HCT116 (cell line): ENCODE data around the gene HSH2D. TPM values are rescaled to one million over a fixed set of nuclear protein-coding genes. Genes with fewer than 3 reads are reported as not detected.

ENCODE experiments used
- ATAC-seq: fragments of 200-7000 bp; cut with Tn5 transposase; 2 replicates; pipeline ENCODE4 v1.9.1; 2020; ENCODE audit warnings: mild to moderate bottlenecking, moderate library complexity
- BruUV-seq: library from RNA; stranded (reverse); fragments of 400-500 nt; replicated peaks from 2 replicates; lab custom pipeline; 2021; lab: Mats Ljungman, UMichigan
- CTCF ChIA-PET: fragments of 300-600 bp; sonication (Branson Sonifier 250); formaldehyde crosslinking; loops from one replicate; lab custom pipeline; 2021; ENCODE audit warnings: antibody characterized with exemption; lab: Charles Lee
- POLR2A ChIA-PET: fragments of 300-600, 350-600 bp; sonication (Branson Sonifier 250); formaldehyde crosslinking; loops from one replicate; lab custom pipeline; 2021; ENCODE audit warnings: antibody characterized with exemption; lab: Charles Lee
- RAD21 ChIA-PET, 2 experiments: fragments of 300-600 bp; sonication (Branson Sonifier 250); formaldehyde crosslinking; loops; one replicate each; lab custom pipeline; 2023; ENCODE audit warnings: low total read pairs in 2 of 2; ENCODE audit not compliant: uncharacterized antibody in 2 of 2, unreplicated experiment in 2 of 2, low non-redundant PET in 1 of 2; lab: Charles Lee
- DNase-seq: peaks from one replicate; pipeline ENCODE4 v3.0.0-alpha.2; 2010; ENCODE audit warnings: low read depth, low spot score
- H2AFZ ChIP-seq: fragments of 200-600 bp; shearing (Covaris generic), sonication (generic); 2 replicates; pipeline ENCODE4 v1.6.1; 2017; ENCODE audit warnings: low read depth, mixed run types, mixed read lengths, antibody characterized with exemption, low read length; ENCODE audit not compliant: poor library complexity, severe bottlenecking
- H3K27ac ChIP-seq: 2 replicates; pipeline ENCODE4 v1.5.1; 2012; ENCODE audit warnings: low read depth, low read length
- H3K27me3 ChIP-seq: fragments of 200-600 bp; sonication (generic); 2 replicates; pipeline ENCODE4 v1.6.1; 2016; ENCODE audit warnings: mixed run types, low read length, mixed read lengths; ENCODE audit not compliant: insufficient read depth
- H3K36me3 ChIP-seq, 2 experiments: fragments of 200-500 bp in 1 of 2; fragments of 200-600 bp in 1 of 2; sonication (Bioruptor generic) in 1 of 2; sonication (generic) in 1 of 2; 2 replicates each; pipeline versions ENCODE4 v1.5.1 to v1.6.1; 2014 to 2016; ENCODE audit warnings: low read length in 2 of 2, inconsistent platforms in 1 of 2, mixed read lengths in 1 of 2, mixed run types in 1 of 2; ENCODE audit not compliant: insufficient read depth in 2 of 2, control insufficient read depth in 1 of 2
- H3K4me1 ChIP-seq, 2 experiments: fragments of 200-600 bp in 1 of 2; sonication (generic) in 1 of 2; 2 replicates each; pipeline versions ENCODE4 v1.5.1 to v1.6.1; 2012 to 2017; ENCODE audit warnings: low read length in 2 of 2, inconsistent platforms in 1 of 2, mild to moderate bottlenecking in 1 of 2, mixed read lengths in 1 of 2, mixed run types in 1 of 2, moderate library complexity in 1 of 2; ENCODE audit not compliant: insufficient read depth in 2 of 2, control insufficient read depth in 1 of 2
- H3K4me2 ChIP-seq: fragments of 200-600 bp; sonication (generic); 2 replicates; pipeline ENCODE4 v1.6.1; 2017; ENCODE audit warnings: mixed run types, low read length, mixed read lengths
- H3K4me3 ChIP-seq, 2 experiments: fragments of 200-600 bp in 1 of 2; sonication (generic) in 1 of 2; replicated peaks in 1 of 2; 2 replicates each; pipeline ENCODE4 v1.5.1; 2011 to 2016; ENCODE audit warnings: low read length in 2 of 2, control low read depth in 1 of 2, low read depth in 1 of 2, mild to moderate bottlenecking in 1 of 2, mixed read lengths in 1 of 2, mixed run types in 1 of 2
- H3K79me2 ChIP-seq: fragments of 200-600 bp; sonication (generic); 2 replicates; pipeline ENCODE4 v1.6.1; 2017; ENCODE audit warnings: mild to moderate bottlenecking, mixed run types, low read length, moderate library complexity, mixed read lengths; ENCODE audit not compliant: insufficient read depth
- H3K9ac ChIP-seq: fragments of 200-600 bp; sonication (generic); 2 replicates; pipeline ENCODE4 v1.6.1; 2016; ENCODE audit warnings: low read length, mixed read lengths
- H3K9me2 ChIP-seq: fragments of 200-600 bp; sonication (generic), shearing (Covaris generic); 2 replicates; pipeline ENCODE4 v1.6.1; 2017; ENCODE audit warnings: mixed run types, mild to moderate bottlenecking, moderate library complexity; ENCODE audit not compliant: insufficient read depth
- H3K9me3 ChIP-seq, 2 experiments: fragments of 200-500 bp in 1 of 2; fragments of 200-600 bp in 1 of 2; sonication (Bioruptor generic) in 1 of 2; sonication (generic) in 1 of 2; 2 replicates each; pipeline ENCODE4 v1.6.1; 2014 to 2017; ENCODE audit warnings: low read length in 2 of 2, mixed read lengths in 2 of 2, inconsistent platforms in 1 of 2, low read depth in 1 of 2, mild to moderate bottlenecking in 1 of 2, mixed run types in 1 of 2, moderate library complexity in 1 of 2; ENCODE audit not compliant: control insufficient read depth in 1 of 2, insufficient read depth in 1 of 2
- H4K20me1 ChIP-seq: fragments of 200-600 bp; sonication (generic), shearing (Covaris generic); 2 replicates; pipeline ENCODE4 v1.6.1; 2017; ENCODE audit warnings: mixed run types, mild to moderate bottlenecking, moderate library complexity; ENCODE audit not compliant: insufficient read depth
- CBX3 ChIP-seq: IDR thresholded peaks from 2 replicates; pipeline ENCODE4 v1.6.1; 2012; ENCODE audit warnings: low read depth
- CEBPB ChIP-seq: IDR thresholded peaks from 2 replicates; pipeline ENCODE4 v1.6.1; 2012; ENCODE audit warnings: low read depth
- EGR1 ChIP-seq: IDR thresholded peaks from 2 replicates; pipeline ENCODE4 v1.6.1; 2012; ENCODE audit warnings: low read depth
- ELF1 ChIP-seq: IDR thresholded peaks from 2 replicates; pipeline ENCODE4 v1.6.1; 2012; ENCODE audit warnings: low read depth, borderline replicate concordance
- POLR2A ChIP-seq: IDR thresholded peaks from 2 replicates; pipeline ENCODE4 v1.7.0; 2011; ENCODE audit warnings: borderline replicate concordance; ENCODE audit not compliant: insufficient read depth, insufficient read length; ENCODE audit errors: extremely low read depth
- POLR2AphosphoS5 ChIP-seq: IDR thresholded peaks from 2 replicates; pipeline ENCODE4 v1.6.1; 2011; ENCODE audit warnings: mild to moderate bottlenecking, low read depth, low read length, moderate library complexity
- TCF7L2 ChIP-seq: IDR thresholded peaks from 2 replicates; pipeline ENCODE4 v1.7.0; 2011; ENCODE audit warnings: borderline replicate concordance, inconsistent platforms; ENCODE audit not compliant: insufficient read depth, insufficient read length; ENCODE audit errors: extremely low read depth
- YY1 ChIP-seq: IDR thresholded peaks from 2 replicates; pipeline ENCODE4 v1.6.1; 2011; ENCODE audit warnings: low read length, low read depth, moderate library complexity, mild to moderate bottlenecking; ENCODE audit not compliant: insufficient replicate concordance; ENCODE audit errors: extremely low read depth
- ZFX ChIP-seq: fragments of 450-650 bp; IDR thresholded peaks from 2 replicates; pipeline ENCODE4 v1.6.1; 2017
- intact Hi-C: fragments of 100-400 bp; cut with micrococcal nuclease; formaldehyde crosslinking; loops from 2 replicates; pipeline ENCODE4 v1.10.0; 2022
- total RNA-seq: library from RNA; stranded (reverse); gene quantifications from one replicate; pipeline ENCODE4 v1.2.1, GENCODE V29; 2021; ENCODE audit not compliant: unreplicated experiment
- TF ChIP-seq, protein P1 (sequence below): IDR thresholded peaks from 2 replicates; pipeline ENCODE4 v1.6.1; 2011; ENCODE audit warnings: mild to moderate bottlenecking, low read length, moderate library complexity; ENCODE audit not compliant: insufficient replicate concordance; ENCODE audit errors: extremely low read depth
- TF ChIP-seq, protein P2 (sequence below): IDR thresholded peaks from 2 replicates; pipeline ENCODE4 v1.6.1; 2012; ENCODE audit warnings: low read depth

HSH2D gene
- total RNA-seq, 1 experiment from 2014 or later, result 21.4 TPM

DNA sequence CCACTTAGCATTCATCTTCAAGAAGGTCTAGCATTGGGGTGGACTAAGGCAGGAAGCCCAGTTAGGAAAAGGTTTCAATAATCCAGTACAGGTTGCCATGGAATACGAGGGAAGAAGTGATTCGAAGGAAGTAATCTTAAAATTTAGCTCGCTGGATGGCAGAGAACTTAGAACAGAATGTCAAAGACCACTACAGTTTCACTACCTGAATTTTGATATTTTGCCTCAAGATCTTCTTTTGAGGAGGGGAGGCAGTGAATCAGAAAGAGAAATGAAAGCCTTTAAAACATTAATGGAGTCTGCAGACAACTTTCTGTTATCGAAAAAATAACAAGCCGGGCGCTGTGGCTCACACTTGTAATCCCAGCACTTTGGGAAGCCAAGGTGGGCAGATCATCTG is 38.8 kb upstream of the HSH2D start:
- Histone ChIP-seq H3K9me2 (no peaks in the 10 kb centered on the region), H3K4me3 (no peak overlapping the region), H3K36me3 (peaks cover 8 to 23% of the 10 kb centered on the region in 2 experiments; a peak in 2 of 4 replicates), H3K9ac (no peak overlapping the region), H3K4me2 (no peak overlapping the region), H3K27ac (no peak overlapping the region), H4K20me1 (no peaks in the 10 kb centered on the region), H3K4me1 (peaks cover 0 to 4% of the 10 kb centered on the region in 2 experiments; a peak in 1 of 4 replicates), H2AFZ (no peak overlapping the region), H3K27me3 (no peaks in the 10 kb centered on the region), H3K79me2 (no peaks in the 10 kb centered on the region), H3K9me3 (no peaks in the 10 kb centered on the region)
- intact Hi-C loops, result no loop called here
- ChIA-PET RAD21 (no interaction called here), CTCF (no interaction called here), POLR2A (interaction anchor here (1.2 kb wide), 1 partner anchor 10 kb away, joined by 3 read pairs; no protein-coding TSS in a partner anchor)
- no peak for DNase-seq
- TF ChIP-seq ELF1, result no peak
- no peak for TF ChIP-seq YY1
- no peak for TF ChIP-seq CBX3
- TF ChIP-seq, protein P1, sequence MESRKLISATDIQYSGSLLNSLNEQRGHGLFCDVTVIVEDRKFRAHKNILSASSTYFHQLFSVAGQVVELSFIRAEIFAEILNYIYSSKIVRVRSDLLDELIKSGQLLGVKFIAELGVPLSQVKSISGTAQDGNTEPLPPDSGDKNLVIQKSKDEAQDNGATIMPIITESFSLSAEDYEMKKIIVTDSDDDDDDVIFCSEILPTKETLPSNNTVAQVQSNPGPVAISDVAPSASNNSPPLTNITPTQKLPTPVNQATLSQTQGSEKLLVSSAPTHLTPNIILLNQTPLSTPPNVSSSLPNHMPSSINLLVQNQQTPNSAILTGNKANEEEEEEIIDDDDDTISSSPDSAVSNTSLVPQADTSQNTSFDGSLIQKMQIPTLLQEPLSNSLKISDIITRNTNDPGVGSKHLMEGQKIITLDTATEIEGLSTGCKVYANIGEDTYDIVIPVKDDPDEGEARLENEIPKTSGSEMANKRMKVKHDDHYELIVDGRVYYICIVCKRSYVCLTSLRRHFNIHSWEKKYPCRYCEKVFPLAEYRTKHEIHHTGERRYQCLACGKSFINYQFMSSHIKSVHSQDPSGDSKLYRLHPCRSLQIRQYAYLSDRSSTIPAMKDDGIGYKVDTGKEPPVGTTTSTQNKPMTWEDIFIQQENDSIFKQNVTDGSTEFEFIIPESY, result no peak
- no peak for TF ChIP-seq CEBPB
- TF ChIP-seq ZFX, result no peak
- no peak for TF ChIP-seq TCF7L2
- no peak for TF ChIP-seq POLR2AphosphoS5
- TF ChIP-seq, protein P2, sequence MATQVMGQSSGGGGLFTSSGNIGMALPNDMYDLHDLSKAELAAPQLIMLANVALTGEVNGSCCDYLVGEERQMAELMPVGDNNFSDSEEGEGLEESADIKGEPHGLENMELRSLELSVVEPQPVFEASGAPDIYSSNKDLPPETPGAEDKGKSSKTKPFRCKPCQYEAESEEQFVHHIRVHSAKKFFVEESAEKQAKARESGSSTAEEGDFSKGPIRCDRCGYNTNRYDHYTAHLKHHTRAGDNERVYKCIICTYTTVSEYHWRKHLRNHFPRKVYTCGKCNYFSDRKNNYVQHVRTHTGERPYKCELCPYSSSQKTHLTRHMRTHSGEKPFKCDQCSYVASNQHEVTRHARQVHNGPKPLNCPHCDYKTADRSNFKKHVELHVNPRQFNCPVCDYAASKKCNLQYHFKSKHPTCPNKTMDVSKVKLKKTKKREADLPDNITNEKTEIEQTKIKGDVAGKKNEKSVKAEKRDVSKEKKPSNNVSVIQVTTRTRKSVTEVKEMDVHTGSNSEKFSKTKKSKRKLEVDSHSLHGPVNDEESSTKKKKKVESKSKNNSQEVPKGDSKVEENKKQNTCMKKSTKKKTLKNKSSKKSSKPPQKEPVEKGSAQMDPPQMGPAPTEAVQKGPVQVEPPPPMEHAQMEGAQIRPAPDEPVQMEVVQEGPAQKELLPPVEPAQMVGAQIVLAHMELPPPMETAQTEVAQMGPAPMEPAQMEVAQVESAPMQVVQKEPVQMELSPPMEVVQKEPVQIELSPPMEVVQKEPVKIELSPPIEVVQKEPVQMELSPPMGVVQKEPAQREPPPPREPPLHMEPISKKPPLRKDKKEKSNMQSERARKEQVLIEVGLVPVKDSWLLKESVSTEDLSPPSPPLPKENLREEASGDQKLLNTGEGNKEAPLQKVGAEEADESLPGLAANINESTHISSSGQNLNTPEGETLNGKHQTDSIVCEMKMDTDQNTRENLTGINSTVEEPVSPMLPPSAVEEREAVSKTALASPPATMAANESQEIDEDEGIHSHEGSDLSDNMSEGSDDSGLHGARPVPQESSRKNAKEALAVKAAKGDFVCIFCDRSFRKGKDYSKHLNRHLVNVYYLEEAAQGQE, result no peak
- TF ChIP-seq POLR2A, result no peak
- no peak for TF ChIP-seq EGR1
- ATAC-seq, result no peak
- no TSS peak for BruUV-seq
